Measurements from ENCODE around the gene RGS6. TPM values are rescaled to one million over a fixed set of nuclear protein-coding genes. Genes with fewer than 3 reads are reported as not detected.

Gene RGS6
- total RNA-seq, 4 donors from 2014 or later, result 0.54 to 9.1 (median 3.3) TPM

DNA sequence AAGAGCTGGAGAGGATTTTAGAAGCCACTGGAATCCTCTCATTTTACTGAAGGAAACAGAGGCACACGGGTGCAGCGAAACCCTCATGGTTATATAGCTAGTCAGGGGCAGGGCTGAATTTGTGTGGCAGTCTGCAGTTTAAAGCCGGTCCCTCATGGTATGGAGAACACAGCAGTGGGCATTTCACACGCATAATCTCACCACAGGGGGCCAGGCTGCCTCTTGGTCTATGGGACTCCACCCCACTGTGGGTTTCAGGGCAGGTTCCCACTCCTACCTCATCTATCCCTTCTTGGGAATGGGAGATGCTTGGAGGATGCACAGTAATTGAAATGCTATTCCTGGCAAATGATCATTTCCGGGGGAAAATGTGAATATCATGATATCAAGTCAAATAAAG lies 400.6 kb downstream of the RGS6 start:
- no peaks in the 10 kb centered on the region for H3K27me3 ChIP-seq
- no peaks in the 10 kb centered on the region for H3K9me3 ChIP-seq
- DNase-seq, result no peak
- H3K36me3 ChIP-seq, result no peaks in the 10 kb centered on the region
- TF ChIP-seq POLR2A (IDR thresholded peaks at IDR 0.05), result no peak
- TF ChIP-seq, protein P1, sequence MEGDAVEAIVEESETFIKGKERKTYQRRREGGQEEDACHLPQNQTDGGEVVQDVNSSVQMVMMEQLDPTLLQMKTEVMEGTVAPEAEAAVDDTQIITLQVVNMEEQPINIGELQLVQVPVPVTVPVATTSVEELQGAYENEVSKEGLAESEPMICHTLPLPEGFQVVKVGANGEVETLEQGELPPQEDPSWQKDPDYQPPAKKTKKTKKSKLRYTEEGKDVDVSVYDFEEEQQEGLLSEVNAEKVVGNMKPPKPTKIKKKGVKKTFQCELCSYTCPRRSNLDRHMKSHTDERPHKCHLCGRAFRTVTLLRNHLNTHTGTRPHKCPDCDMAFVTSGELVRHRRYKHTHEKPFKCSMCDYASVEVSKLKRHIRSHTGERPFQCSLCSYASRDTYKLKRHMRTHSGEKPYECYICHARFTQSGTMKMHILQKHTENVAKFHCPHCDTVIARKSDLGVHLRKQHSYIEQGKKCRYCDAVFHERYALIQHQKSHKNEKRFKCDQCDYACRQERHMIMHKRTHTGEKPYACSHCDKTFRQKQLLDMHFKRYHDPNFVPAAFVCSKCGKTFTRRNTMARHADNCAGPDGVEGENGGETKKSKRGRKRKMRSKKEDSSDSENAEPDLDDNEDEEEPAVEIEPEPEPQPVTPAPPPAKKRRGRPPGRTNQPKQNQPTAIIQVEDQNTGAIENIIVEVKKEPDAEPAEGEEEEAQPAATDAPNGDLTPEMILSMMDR (IDR thresholded peaks at IDR 0.05), result no peak
- no peaks in the 10 kb centered on the region for H3K4me1 ChIP-seq
- no peak overlapping the region for H3K27ac ChIP-seq
- H3K4me3 ChIP-seq, result no peak overlapping the region

DNA sequence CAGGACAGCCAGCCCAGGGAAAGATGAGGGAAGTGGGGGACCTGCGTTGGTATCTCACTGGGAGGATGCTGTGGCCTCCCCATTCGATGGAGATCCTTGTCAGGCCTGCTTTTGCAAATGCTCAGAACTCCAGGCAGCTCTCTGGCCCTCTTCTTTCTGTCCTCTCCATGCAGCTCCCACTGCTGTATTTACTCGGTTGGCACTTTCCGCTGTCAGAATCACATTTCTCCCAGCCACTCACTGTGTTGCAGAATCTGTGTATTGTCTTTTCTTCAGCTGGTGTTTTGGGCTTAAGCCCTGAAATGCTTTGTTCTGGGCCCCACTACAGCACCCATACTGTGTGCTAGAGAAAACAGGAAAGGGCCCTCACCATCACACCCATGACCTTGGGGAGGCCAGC lies 401.1 kb downstream of the RGS6 start:
- H3K4me3 ChIP-seq, result no peak overlapping the region
- no peak for DNase-seq
- H3K9me3 ChIP-seq, result no peaks in the 10 kb centered on the region
- no peak for TF ChIP-seq POLR2A (IDR thresholded peaks at IDR 0.05)
- TF ChIP-seq, protein P1 (IDR thresholded peaks at IDR 0.05), result no peak
- no peak overlapping the region for H3K27ac ChIP-seq
- no peaks in the 10 kb centered on the region for H3K4me1 ChIP-seq
- no peaks in the 10 kb centered on the region for H3K27me3 ChIP-seq
- H3K36me3 ChIP-seq, result no peaks in the 10 kb centered on the region

DNA sequence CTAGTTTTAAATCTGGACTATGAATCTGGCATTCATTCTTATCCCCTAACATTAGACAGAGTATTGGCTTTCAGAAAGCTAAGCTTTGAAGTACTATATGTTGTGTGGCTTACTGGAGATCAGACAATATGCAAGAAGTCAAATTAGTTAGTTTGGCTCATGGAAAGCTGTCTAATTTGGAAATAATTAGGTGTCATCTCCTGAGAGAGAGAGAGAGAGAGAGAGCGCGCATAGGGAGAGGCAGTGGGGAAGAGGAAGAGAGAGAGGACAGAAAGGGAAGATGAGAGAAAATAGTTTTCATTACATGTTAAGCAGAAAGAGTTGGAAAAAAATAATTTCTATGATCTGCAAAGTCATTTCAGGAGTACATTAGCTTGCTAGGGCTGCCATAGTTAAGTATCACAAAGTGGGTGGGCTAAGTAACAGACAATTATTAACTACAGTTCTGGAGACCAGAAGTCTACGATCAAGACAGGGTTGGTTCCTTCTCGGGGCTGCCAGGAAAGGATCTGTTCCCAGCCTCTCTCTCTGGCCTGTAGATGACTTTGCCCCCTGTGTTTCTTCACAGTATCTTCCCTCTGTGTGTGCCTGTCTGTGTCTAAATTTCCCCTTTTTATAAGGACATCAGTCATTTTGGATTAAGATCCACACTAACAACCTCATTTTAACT lies 404.2 kb downstream of the RGS6 start:
- no peak for DNase-seq
- no peaks in the 10 kb centered on the region for H3K36me3 ChIP-seq
- TF ChIP-seq, protein P1 (IDR thresholded peaks at IDR 0.05), result no peak
- no peak for TF ChIP-seq POLR2A (IDR thresholded peaks at IDR 0.05)
- no peaks in the 10 kb centered on the region for H3K27me3 ChIP-seq
- H3K27ac ChIP-seq, result no peak overlapping the region
- no peaks in the 10 kb centered on the region for H3K4me1 ChIP-seq
- no peak overlapping the region for H3K4me3 ChIP-seq
- no peaks in the 10 kb centered on the region for H3K9me3 ChIP-seq

DNA sequence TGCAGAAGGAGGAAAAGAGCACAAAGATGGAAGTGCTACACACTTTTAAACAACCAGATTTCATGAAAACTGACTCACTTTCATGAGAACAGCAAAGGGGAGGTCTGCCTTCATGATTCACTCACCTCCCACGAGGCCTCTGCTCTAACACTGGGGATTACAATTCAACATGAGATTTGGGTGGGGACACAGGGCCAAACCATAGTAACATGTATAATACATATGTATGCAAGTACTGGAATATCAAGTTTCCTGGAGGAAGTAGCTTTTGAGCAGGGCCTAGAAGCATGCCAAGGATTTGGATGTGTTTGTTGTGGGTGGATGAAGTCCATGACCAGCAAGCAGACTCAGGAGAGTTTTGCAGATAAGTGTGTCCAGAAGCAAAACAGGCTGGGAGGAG lies 409.0 kb downstream of the RGS6 start:
- TF ChIP-seq POLR2A (IDR thresholded peaks at IDR 0.05), result no peak
- TF ChIP-seq, protein P1 (IDR thresholded peaks at IDR 0.05), result no peak
- H3K4me1 ChIP-seq, result no peaks in the 10 kb centered on the region
- H3K27me3 ChIP-seq, result no peaks in the 10 kb centered on the region
- DNase-seq, result no peak
- H3K27ac ChIP-seq, result no peak overlapping the region
- no peaks in the 10 kb centered on the region for H3K9me3 ChIP-seq
- H3K4me3 ChIP-seq, result no peak overlapping the region
- H3K36me3 ChIP-seq, result no peaks in the 10 kb centered on the region

DNA sequence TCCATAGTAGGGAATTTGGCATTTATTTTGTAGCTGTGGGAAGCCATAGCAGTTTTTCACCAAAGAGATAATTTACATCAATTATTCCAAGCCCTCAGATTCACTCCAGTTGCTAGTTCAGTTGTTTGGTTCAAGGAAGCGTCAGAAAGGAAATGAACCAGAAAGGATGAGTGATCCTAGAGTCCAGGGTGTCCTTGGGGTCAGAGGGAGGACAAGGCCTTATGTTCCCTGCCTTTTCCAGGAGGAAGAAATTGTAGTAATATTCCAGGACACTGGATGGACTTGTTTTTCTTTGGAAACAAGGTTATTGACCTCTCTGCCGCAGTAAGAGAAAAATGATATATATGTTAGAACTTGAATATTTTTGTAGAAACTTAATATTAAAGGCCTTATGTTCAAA lies 409.5 kb downstream of the RGS6 start:
- Histone ChIP-seq H3K36me3 (no peaks in the 10 kb centered on the region), H3K4me3 (no peak overlapping the region), H3K4me1 (no peaks in the 10 kb centered on the region), H3K9me3 (no peaks in the 10 kb centered on the region), H3K27ac (no peak overlapping the region), H3K27me3 (no peaks in the 10 kb centered on the region)
- TF ChIP-seq POLR2A (IDR thresholded peaks at IDR 0.05), result no peak
- TF ChIP-seq, protein P1 (IDR thresholded peaks at IDR 0.05), result no peak
- DNase-seq, result no peak

DNA sequence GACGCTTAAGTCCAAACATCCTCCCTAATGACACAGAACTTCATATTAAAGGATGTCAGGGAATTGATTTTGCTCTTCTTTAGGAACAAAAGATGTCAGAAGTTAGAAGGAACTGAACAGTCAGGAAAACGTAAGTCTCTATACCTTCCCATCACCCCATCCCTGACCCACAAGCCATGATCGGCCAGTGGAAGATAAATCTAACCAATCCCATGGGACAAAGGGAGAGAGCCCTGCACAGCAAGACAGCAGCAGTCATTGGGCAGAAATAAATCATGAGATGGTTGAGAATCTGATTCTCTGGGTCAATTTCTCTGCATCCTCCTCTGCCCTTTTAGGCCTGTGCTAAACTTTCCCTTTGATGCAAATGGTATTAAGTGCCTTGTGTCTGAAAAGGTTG lies 414.9 kb downstream of the RGS6 start:
- TF ChIP-seq POLR2A (IDR thresholded peaks at IDR 0.05), result no peak
- TF ChIP-seq, protein P1 (IDR thresholded peaks at IDR 0.05), result no peak
- Histone ChIP-seq H3K4me3 (no peak overlapping the region), H3K4me1 (no peaks in the 10 kb centered on the region), H3K36me3 (no peaks in the 10 kb centered on the region), H3K9me3 (no peaks in the 10 kb centered on the region), H3K27me3 (no peaks in the 10 kb centered on the region), H3K27ac (no peak overlapping the region)
- no peak for DNase-seq
